Glutamatergic neuron (in vitro differentiated cells): ENCODE measurements around the gene WDTC1. TPM values are rescaled to one million over a fixed set of nuclear protein-coding genes. Genes with fewer than 3 reads are reported as not detected.

ENCODE experiments used
- DNase-seq: peaks from one replicate; pipeline ENCODE4 v3.0.0; 2022
- H3K27ac Mint-ChIP-seq: one replicate; pipeline ENCODE4 v1.8.0; 2020; ENCODE audit warnings: mild to moderate bottlenecking, mixed read lengths, inconsistent platforms; ENCODE audit not compliant: unreplicated experiment
- H3K27me3 Mint-ChIP-seq: one replicate; pipeline ENCODE4 v1.8.0; 2020; ENCODE audit warnings: mild to moderate bottlenecking, moderate library complexity, mixed read lengths, inconsistent platforms; ENCODE audit not compliant: unreplicated experiment
- H3K36me3 Mint-ChIP-seq: one replicate; pipeline ENCODE4 v1.8.0; 2020; ENCODE audit warnings: mild to moderate bottlenecking, mixed read lengths, inconsistent platforms; ENCODE audit not compliant: unreplicated experiment
- H3K4me1 Mint-ChIP-seq: one replicate; pipeline ENCODE4 v1.8.0; 2020; ENCODE audit warnings: mild to moderate bottlenecking, low read depth, mixed read lengths, inconsistent platforms; ENCODE audit not compliant: unreplicated experiment
- H3K4me3 Mint-ChIP-seq: one replicate; pipeline ENCODE4 v1.8.0; 2020; ENCODE audit warnings: mild to moderate bottlenecking, mixed read lengths, inconsistent platforms; ENCODE audit not compliant: unreplicated experiment
- H3K9me3 Mint-ChIP-seq: one replicate; pipeline ENCODE4 v1.8.0; 2020; ENCODE audit warnings: mild to moderate bottlenecking, moderate library complexity, mixed read lengths, inconsistent platforms; ENCODE audit not compliant: unreplicated experiment
- CTCF ChIP-seq: fragments of 200-600 bp; sonication (generic); IDR thresholded peaks from one replicate; pipeline ENCODE4 v1.5.0; 2021; ENCODE audit not compliant: partially characterized antibody, unreplicated experiment
- total RNA-seq: library from RNA; stranded (reverse); fragmentation: NEBNext Ultra II Directional; extraction: Animal tissue kit (Norgen Biotek cat#: 25700); gene quantifications from one replicate; pipeline ENCODE4 v1.2.1, GENCODE V29; 2021; ENCODE audit not compliant: unreplicated experiment

The WDTC1 gene
- total RNA-seq, 1 donor from 2014 or later = 49.4 TPM

- no peak for TF ChIP-seq CTCF
- Mint-ChIP-seq H3K27ac (no peak overlapping the region), H3K27me3 (peaks cover 2% of the 10 kb centered on the region), H3K4me1 (no peaks in the 10 kb centered on the region), H3K4me3 (no peak overlapping the region), H3K9me3 (no peaks in the 10 kb centered on the region), H3K36me3 (no peaks in the 10 kb centered on the region)
- DNase-seq = no peak
Measured at GRCh38 chr1:27353629-27354028, 119.2 kb downstream of the WDTC1 start.

- no peaks in the 10 kb centered on the region for H3K36me3 Mint-ChIP-seq
- peaks cover 4% of the 10 kb centered on the region for H3K4me1 Mint-ChIP-seq
- H3K9me3 Mint-ChIP-seq = peaks cover 5% of the 10 kb centered on the region
- no peak for TF ChIP-seq CTCF
- no peak overlapping the region for H3K27ac Mint-ChIP-seq
- no peak overlapping the region for H3K4me3 Mint-ChIP-seq
- DNase-seq = no peak
- H3K27me3 Mint-ChIP-seq = peaks cover 9% of the 10 kb centered on the region
Measured at GRCh38 chr1:27355683-27356082, 121.3 kb downstream of the WDTC1 start.

GRCh38 chr1:27356277-27356618 is 121.8 kb downstream of the WDTC1 start:
- no peak overlapping the region for H3K27ac Mint-ChIP-seq
- no peak for TF ChIP-seq CTCF
- H3K4me3 Mint-ChIP-seq = no peak overlapping the region
- peaks cover 9% of the 10 kb centered on the region for H3K27me3 Mint-ChIP-seq
- peaks cover 4% of the 10 kb centered on the region for H3K4me1 Mint-ChIP-seq
- H3K36me3 Mint-ChIP-seq = no peaks in the 10 kb centered on the region
- no peak for DNase-seq
- H3K9me3 Mint-ChIP-seq = peaks cover 5% of the 10 kb centered on the region

GRCh38 chr1:27356619-27357280 is 122.3 kb downstream of the WDTC1 start:
- no peak for TF ChIP-seq CTCF
- H3K27ac Mint-ChIP-seq = no peak overlapping the region
- peaks cover 4% of the 10 kb centered on the region for H3K4me1 Mint-ChIP-seq
- no peaks in the 10 kb centered on the region for H3K36me3 Mint-ChIP-seq
- H3K9me3 Mint-ChIP-seq = peaks cover 5% of the 10 kb centered on the region
- H3K27me3 Mint-ChIP-seq = peaks cover 9% of the 10 kb centered on the region
- no peak overlapping the region for H3K4me3 Mint-ChIP-seq
- DNase-seq = peak; percentile 33

DNA sequence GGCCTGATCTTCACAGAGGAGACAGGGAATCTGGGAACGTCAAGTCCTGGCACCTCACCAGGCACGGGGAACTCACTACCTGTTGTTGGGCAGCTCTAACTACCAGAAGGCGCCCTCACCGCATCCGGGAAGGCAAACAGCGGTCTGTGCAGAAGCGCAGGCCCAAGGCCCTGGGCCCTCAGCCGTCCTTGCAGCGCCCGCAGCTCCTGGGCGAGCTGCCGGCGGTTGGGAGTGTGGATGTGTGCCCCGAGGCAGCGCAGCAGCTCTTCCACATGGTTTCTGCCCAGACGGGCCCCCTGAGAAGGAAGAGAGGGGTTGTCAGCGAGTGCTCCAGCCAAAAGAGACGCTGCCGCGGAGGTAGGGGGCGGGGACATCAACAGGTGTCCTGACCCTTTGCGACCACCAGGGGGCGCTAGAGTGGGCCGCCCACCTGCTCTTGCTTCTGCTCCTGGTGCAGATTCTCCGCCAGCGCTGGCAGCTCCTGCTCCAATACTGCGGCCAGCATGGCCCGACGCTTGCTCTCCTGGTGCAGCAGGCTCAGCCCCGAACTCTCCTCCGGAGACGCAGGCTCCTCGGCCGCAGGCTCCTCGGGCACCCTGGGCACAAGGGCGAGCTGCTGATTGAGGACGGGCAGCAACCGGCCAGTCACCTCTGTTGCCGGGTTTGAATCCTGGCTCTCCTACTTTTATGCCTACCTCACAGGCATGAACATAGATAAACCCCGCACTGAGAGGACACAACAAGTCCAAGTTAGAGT is 123.0 kb downstream of the WDTC1 start:
- H3K4me3 Mint-ChIP-seq = no peak overlapping the region
- peaks cover 7% of the 10 kb centered on the region for H3K9me3 Mint-ChIP-seq
- no peak overlapping the region for H3K27ac Mint-ChIP-seq
- TF ChIP-seq CTCF = peak; percentile 100
- peaks cover 9% of the 10 kb centered on the region for H3K27me3 Mint-ChIP-seq
- peaks cover 4% of the 10 kb centered on the region for H3K4me1 Mint-ChIP-seq
- DNase-seq = peak; percentile 83
- H3K36me3 Mint-ChIP-seq = no peaks in the 10 kb centered on the region
